ENCODE measurements around the gene TMEM185A.

GRCh38 chrX:149631234-149632165 lies at the start of gene TMEM185A:
- no peak for TF ChIP-seq CTCF (conservative IDR thresholded peaks at IDR 0.05; ENCODE audit: low read length)
- no peak for TF ChIP-seq EZH2phosphoT487 (IDR thresholded peaks at IDR 0.05; ENCODE audit: borderline replicate concordance, low read depth, low read length)

Data from OCI-LY7 (cell line).